Tibial artery (tissue), 4 donors: ENCODE results near the gene DLG2.

Experiments used
- DNase-seq, 2 donors: peaks; one replicate each; pipeline ENCODE4 v3.0.0-alpha.2; 2019
- H3K27ac ChIP-seq, 2 donors: fragments of 200-600 bp; sonication (generic) in 1 of 2; 1 replicate in 1 of 2; 2 replicates in 1 of 2; pipeline ENCODE4 v1.5.1; 2018 to 2019; ENCODE audit warnings: mild to moderate bottlenecking in 1 of 2
- H3K27me3 ChIP-seq, 2 donors: fragments of 200-600 bp; sonication (generic) in 1 of 2; one replicate each; pipeline versions ENCODE4 v1.5.1 to v1.6.0; 2016 to 2019
- H3K36me3 ChIP-seq, 3 donors: fragments of 200-600 bp; sonication (generic) in 2 of 3; one replicate each; pipeline ENCODE4 v1.5.1; 2016 to 2019; ENCODE audit warnings: mild to moderate bottlenecking in 2 of 3
- H3K4me1 ChIP-seq, 4 donors: fragments of 200-600 bp; sonication (generic) in 2 of 4; 1 replicate in 3 of 4; 2 replicates in 1 of 4; pipeline ENCODE4 v1.5.1; 2016 to 2019
- H3K4me3 ChIP-seq, 2 donors: fragments of 200-600 bp; sonication (generic) in 1 of 2; 1 replicate in 1 of 2; 2 replicates in 1 of 2; pipeline ENCODE4 v1.5.1; 2018 to 2019; ENCODE audit warnings: mild to moderate bottlenecking in 2 of 2
- H3K9me3 ChIP-seq, 3 donors: fragments of 200-600 bp; sonication (generic) in 1 of 3; one replicate each; pipeline ENCODE4 v1.5.1; 2016 to 2019
- intact Hi-C: fragments of 100-400 bp; cut with DNase I; formaldehyde crosslinking; loops from one replicate; pipeline ENCODE4 v1.15.0; 2023; ENCODE audit warnings: low total_unique reads
- TF ChIP-seq, protein P1 (sequence below), 2 experiments: fragments of 200-600 bp in 1 of 2; fragments of 450-650 bp in 1 of 2; IDR thresholded peaks; one replicate each; pipeline ENCODE4 v1.5.1; 2017 to 2019; ENCODE audit warnings: antibody characterized with exemption in 2 of 2, mild to moderate bottlenecking in 1 of 2, moderate library complexity in 1 of 2

The DLG2 gene

DNA sequence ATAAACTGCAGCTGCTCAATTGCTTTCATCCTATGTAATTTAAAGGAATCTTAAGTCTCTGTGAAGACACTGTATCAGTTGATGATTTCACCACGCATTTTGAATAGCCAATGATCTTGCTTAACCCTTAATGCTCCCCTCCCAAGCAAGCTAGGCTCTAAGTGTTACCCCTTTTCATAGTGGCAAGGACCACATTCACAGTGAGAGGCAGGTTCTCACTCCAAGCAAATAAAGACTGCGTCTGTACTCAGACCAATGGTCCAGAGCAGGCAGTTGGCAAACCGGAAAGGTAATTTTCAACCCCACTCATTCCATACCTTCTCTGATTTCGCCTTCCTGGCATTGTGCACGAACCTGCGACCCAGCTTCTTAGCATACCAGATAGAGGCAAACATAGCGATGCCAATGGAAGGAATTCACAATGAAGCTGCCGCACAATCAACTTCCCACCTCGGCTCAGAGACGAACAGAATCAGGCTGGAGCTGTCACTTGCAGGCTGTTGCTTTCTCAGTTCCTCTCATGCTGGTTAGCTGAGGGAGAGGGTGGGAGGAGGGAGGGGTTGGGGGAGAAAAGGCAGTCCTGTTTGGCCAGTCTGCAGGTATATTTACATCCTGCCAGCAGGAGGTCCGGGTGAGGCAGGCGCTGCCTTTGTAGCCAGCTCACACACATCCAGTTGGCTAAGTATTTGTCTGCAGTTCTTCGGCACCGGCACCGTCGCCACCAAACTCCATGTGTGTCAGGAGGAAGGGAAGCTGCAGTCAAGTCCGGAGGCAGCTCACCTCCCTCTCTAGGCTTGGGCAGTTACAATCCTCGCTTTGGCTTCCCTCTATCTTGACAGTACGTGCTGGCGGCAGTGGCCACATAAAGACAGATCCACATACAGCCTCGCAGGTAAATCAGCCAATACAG, 1189.8 kb downstream of the DLG2 start:
- H3K4me1 ChIP-seq, result peaks cover 0 to 8% (median 2%) of the 10 kb centered on the region in 4 donors
- H3K27me3 ChIP-seq, result no peaks in the 10 kb centered on the region
- H3K9me3 ChIP-seq, result no peaks in the 10 kb centered on the region
- H3K27ac ChIP-seq, result no peak overlapping the region
- peak overlapping the region in 1 of 2 donors; percentile 29 for H3K4me3 ChIP-seq
- TF ChIP-seq, protein P1, sequence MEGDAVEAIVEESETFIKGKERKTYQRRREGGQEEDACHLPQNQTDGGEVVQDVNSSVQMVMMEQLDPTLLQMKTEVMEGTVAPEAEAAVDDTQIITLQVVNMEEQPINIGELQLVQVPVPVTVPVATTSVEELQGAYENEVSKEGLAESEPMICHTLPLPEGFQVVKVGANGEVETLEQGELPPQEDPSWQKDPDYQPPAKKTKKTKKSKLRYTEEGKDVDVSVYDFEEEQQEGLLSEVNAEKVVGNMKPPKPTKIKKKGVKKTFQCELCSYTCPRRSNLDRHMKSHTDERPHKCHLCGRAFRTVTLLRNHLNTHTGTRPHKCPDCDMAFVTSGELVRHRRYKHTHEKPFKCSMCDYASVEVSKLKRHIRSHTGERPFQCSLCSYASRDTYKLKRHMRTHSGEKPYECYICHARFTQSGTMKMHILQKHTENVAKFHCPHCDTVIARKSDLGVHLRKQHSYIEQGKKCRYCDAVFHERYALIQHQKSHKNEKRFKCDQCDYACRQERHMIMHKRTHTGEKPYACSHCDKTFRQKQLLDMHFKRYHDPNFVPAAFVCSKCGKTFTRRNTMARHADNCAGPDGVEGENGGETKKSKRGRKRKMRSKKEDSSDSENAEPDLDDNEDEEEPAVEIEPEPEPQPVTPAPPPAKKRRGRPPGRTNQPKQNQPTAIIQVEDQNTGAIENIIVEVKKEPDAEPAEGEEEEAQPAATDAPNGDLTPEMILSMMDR (IDR thresholded peaks at IDR 0.05), result no peak
- intact Hi-C loops, result no loop called here
- no peak for DNase-seq
- no peaks in the 10 kb centered on the region for H3K36me3 ChIP-seq

DNA sequence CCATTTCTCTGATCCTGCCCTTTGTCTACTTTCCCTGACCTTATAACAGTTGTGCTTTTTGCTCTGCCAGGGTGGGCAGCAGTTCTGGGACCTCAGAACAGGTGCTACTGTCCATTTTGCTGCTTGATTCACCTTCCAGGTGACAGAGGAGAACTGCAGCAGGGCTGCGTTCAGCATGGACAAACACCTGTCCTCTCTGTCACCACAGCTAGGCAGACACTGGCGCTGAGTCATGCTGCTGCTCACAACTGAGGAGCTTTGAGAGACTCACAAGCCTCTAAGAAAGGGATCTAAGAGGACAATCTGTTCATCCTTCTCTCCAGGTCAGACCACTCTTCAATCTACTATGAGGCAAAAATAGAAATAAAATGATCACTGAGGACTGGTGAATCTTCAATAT, 1196.5 kb downstream of the DLG2 start:
- DNase-seq, result no peak
- H3K27me3 ChIP-seq, result no peaks in the 10 kb centered on the region
- TF ChIP-seq, protein P1 (IDR thresholded peaks at IDR 0.05), result no peak
- H3K4me1 ChIP-seq, result no peaks in the 10 kb centered on the region
- intact Hi-C loops, result no loop called here
- H3K36me3 ChIP-seq, result no peaks in the 10 kb centered on the region
- no peak overlapping the region for H3K4me3 ChIP-seq
- no peaks in the 10 kb centered on the region for H3K9me3 ChIP-seq
- H3K27ac ChIP-seq, result no peak overlapping the region

DNA sequence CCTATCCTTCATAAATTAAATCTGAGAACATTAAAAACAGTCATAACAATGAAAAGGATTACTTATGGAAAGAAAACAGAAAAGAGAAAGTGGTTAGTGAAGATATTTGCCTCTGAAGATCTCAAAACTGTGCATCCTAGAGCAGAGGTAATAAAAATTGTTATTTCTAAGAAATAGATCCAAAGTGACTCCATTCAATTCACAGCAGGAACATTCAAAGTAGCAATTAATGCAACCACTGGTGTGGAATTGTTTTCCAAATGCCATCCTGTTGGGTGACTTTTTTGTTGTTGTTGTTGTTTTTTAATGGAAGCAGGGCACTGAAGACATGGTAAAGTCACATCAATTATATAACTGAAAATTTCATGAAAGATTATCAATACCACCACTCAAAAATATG, 1201.5 kb downstream of the DLG2 start:
- no peaks in the 10 kb centered on the region for H3K4me1 ChIP-seq
- no peak overlapping the region for H3K4me3 ChIP-seq
- no peak for DNase-seq
- no peaks in the 10 kb centered on the region for H3K9me3 ChIP-seq
- no peaks in the 10 kb centered on the region for H3K36me3 ChIP-seq
- intact Hi-C loops, result no loop called here
- H3K27ac ChIP-seq, result no peak overlapping the region
- TF ChIP-seq, protein P1 (IDR thresholded peaks at IDR 0.05), result no peak
- no peaks in the 10 kb centered on the region for H3K27me3 ChIP-seq

DNA sequence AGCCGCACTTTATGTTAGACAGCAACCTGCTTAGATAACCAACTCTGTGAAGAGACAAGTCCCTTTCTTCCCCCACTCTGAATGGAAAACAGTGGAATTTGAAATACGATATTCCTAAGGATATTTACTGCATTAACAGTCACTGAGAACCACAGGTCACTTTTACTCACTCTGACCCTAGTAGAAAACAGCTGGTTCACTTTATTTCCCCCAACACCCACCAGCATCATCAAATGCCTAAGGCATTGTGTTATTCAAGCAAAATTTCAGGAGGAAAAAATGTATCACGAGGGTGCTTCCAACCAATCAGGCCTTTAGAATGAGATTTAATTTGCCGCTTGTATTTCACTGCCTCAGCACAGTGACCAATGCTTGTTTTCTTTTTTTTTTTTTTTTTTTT, 1206.9 kb downstream of the DLG2 start:
- no peak overlapping the region for H3K4me3 ChIP-seq
- H3K9me3 ChIP-seq, result no peaks in the 10 kb centered on the region
- TF ChIP-seq, protein P1 (IDR thresholded peaks at IDR 0.05), result no peak
- DNase-seq, result no peak
- intact Hi-C loops, result no loop called here
- H3K4me1 ChIP-seq, result no peaks in the 10 kb centered on the region
- H3K36me3 ChIP-seq, result no peaks in the 10 kb centered on the region
- no peak overlapping the region for H3K27ac ChIP-seq
- H3K27me3 ChIP-seq, result no peaks in the 10 kb centered on the region

DNA sequence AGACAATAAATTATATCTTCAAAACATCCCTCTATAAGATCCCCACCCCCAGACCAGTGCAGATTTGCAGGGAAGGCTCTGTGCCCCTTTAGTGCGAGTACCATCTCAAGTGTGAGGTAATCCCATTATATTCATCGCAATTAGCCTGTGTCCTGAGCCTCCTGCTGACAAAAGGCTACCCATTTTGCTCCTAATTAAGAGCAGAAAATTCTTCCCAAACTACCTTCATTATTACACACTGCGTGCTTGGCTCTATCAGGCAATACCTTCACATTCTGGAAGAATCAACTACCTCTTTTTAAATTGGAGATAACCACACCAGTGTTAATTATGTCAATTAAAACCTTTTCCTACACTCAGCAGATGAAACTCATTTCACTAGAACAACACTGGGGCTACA, 1207.5 kb downstream of the DLG2 start:
- Histone ChIP-seq H3K36me3 (no peaks in the 10 kb centered on the region), H3K4me3 (no peak overlapping the region), H3K4me1 (no peaks in the 10 kb centered on the region), H3K27me3 (no peaks in the 10 kb centered on the region), H3K27ac (no peak overlapping the region), H3K9me3 (no peaks in the 10 kb centered on the region)
- no peak for DNase-seq
- TF ChIP-seq, protein P1 (IDR thresholded peaks at IDR 0.05), result no peak
- intact Hi-C loops, result no loop called here
